ENCODE data around the gene MAD1L1. TPM values are rescaled to one million over a fixed set of nuclear protein-coding genes. Genes with fewer than 3 reads are reported as not detected.

MAD1L1 gene
- total RNA-seq, 1 donor from 2014 or later, result 32.3 TPM

GRCh38 chr7:1965579-1966294 is 267.0 kb downstream of the MAD1L1 start:
- H3K79me2 ChIP-seq (ENCODE audit: insufficient read depth, low read length), result no peaks in the 10 kb centered on the region
- no peak overlapping the region for H3K4me2 ChIP-seq (ENCODE audit: low read length)
- no peak for FAIRE-seq
- peaks cover 7% of the 10 kb centered on the region for H4K20me1 ChIP-seq (ENCODE audit: insufficient read depth, low read length)
- TF ChIP-seq EZH2 (IDR thresholded peaks at IDR 0.05; ENCODE audit: insufficient read depth, low read length) (no peak), CTCF (IDR thresholded peaks at IDR 0.05; ENCODE audit: insufficient read depth, low read depth, low read length) (no peak)
- Mint-ChIP-seq H3K9me3 (ENCODE audit: unreplicated experiment) (peaks cover 20% of the 10 kb centered on the region), H3K4me1 (ENCODE audit: low read depth, unreplicated experiment) (peaks cover 4% of the 10 kb centered on the region), H3K4me3 (ENCODE audit: unreplicated experiment) (no peak overlapping the region), H3K27ac (ENCODE audit: unreplicated experiment) (no peak overlapping the region), H3K36me3 (ENCODE audit: low read depth, unreplicated experiment) (peaks cover 53% of the 10 kb centered on the region), H3K27me3 (ENCODE audit: low read depth, unreplicated experiment) (peaks cover 14% of the 10 kb centered on the region)
- no peak for DNase-seq (ENCODE audit: low read depth)
- H3K4me1 ChIP-seq (ENCODE audit: insufficient read depth, low read length), result peaks cover 6% of the 10 kb centered on the region
- H3K27me3 ChIP-seq (ENCODE audit: insufficient read depth, low read length), result no peaks in the 10 kb centered on the region
- H3K9ac ChIP-seq (ENCODE audit: low read length), result no peak overlapping the region
- H3K27ac ChIP-seq (ENCODE audit: low read depth, low read length), result no peak overlapping the region
- no peak overlapping the region for H3K4me3 ChIP-seq (ENCODE audit: insufficient read depth, low read depth, low read length)
- peaks cover 12% of the 10 kb centered on the region for H3K9me3 ChIP-seq (ENCODE audit: insufficient read depth, low read depth, low read length)
- no peaks in the 10 kb centered on the region for H3K36me3 ChIP-seq (ENCODE audit: insufficient read depth, low read length)
- H2AFZ ChIP-seq (ENCODE audit: low read depth, low read length), result no peak overlapping the region

- no peak overlapping the region for H3K4me3 Mint-ChIP-seq (ENCODE audit: unreplicated experiment)
- Histone ChIP-seq H3K4me3 (ENCODE audit: insufficient read depth, low read depth, low read length) (no peak overlapping the region), H3K27ac (ENCODE audit: low read depth, low read length) (no peak overlapping the region), H4K20me1 (ENCODE audit: insufficient read depth, low read length) (peaks cover 7% of the 10 kb centered on the region), H3K9me3 (ENCODE audit: insufficient read depth, low read depth, low read length) (peaks cover 12% of the 10 kb centered on the region), H3K9ac (ENCODE audit: low read length) (no peak overlapping the region), H3K4me2 (ENCODE audit: low read length) (no peak overlapping the region), H3K27me3 (ENCODE audit: insufficient read depth, low read length) (no peaks in the 10 kb centered on the region), H2AFZ (ENCODE audit: low read depth, low read length) (no peak overlapping the region), H3K79me2 (ENCODE audit: insufficient read depth, low read length) (no peaks in the 10 kb centered on the region), H3K36me3 (ENCODE audit: insufficient read depth, low read length) (no peaks in the 10 kb centered on the region), H3K4me1 (ENCODE audit: insufficient read depth, low read length) (peaks cover 6% of the 10 kb centered on the region)
- TF ChIP-seq EZH2 (IDR thresholded peaks at IDR 0.05; ENCODE audit: insufficient read depth, low read length) (no peak), CTCF (IDR thresholded peaks at IDR 0.05; ENCODE audit: insufficient read depth, low read depth, low read length) (no peak)
- peaks cover 20% of the 10 kb centered on the region for H3K9me3 Mint-ChIP-seq (ENCODE audit: unreplicated experiment)
- FAIRE-seq, result no peak
- peaks cover 12% of the 10 kb centered on the region for H3K27me3 Mint-ChIP-seq (ENCODE audit: low read depth, unreplicated experiment)
- DNase-seq (ENCODE audit: low read depth), result no peak
- no peak overlapping the region for H3K27ac Mint-ChIP-seq (ENCODE audit: unreplicated experiment)
- peaks cover 4% of the 10 kb centered on the region for H3K4me1 Mint-ChIP-seq (ENCODE audit: low read depth, unreplicated experiment)
- peaks cover 57% of the 10 kb centered on the region for H3K36me3 Mint-ChIP-seq (ENCODE audit: low read depth, unreplicated experiment)
Observed at GRCh38 chr7:1964913-1965578, 267.7 kb downstream of the MAD1L1 start.
